SH-SY5Y (cell line): ENCODE measurements around the gene CSRP1.

Experiments used
- GATA2 ChIP-seq: IDR thresholded peaks from 2 replicates; pipeline ENCODE4 v1.6.1; 2011; ENCODE audit warnings: mild to moderate bottlenecking, low read depth, low read length
- GATA3 ChIP-seq: IDR thresholded peaks from 2 replicates; pipeline ENCODE4 v1.6.1; 2011; ENCODE audit warnings: low read depth, mild to moderate bottlenecking, low read length, moderate library complexity

- TF ChIP-seq GATA2 (no peak), GATA3 (no peak)
These were observed 57.9 kb downstream of the CSRP1 start for GRCh38 chr1:201448990-201449389.
